Endodermal cell (in vitro differentiated cells): ENCODE measurements around the gene FAM107B. TPM values are rescaled to one million over a fixed set of nuclear protein-coding genes. Genes with fewer than 3 reads are reported as not detected.

Experiments
- DNase-seq: peaks from one replicate; pipeline ENCODE4 v3.0.0-alpha.2; 2017
- H3K27ac ChIP-seq: 2 replicates; pipeline ENCODE4 v1.5.1; 2013; ENCODE audit warnings: mild to moderate bottlenecking, low read depth, low read length, moderate library complexity
- H3K27me3 ChIP-seq: 2 replicates; pipeline ENCODE4 v1.6.1; 2013; ENCODE audit warnings: mild to moderate bottlenecking, low read length, moderate library complexity; ENCODE audit not compliant: insufficient read depth, control insufficient read depth, poor library complexity, severe bottlenecking
- H3K36me3 ChIP-seq: 2 replicates; pipeline ENCODE4 v1.7.0; 2013; ENCODE audit warnings: mild to moderate bottlenecking, low read length, moderate library complexity; ENCODE audit not compliant: control insufficient read depth, insufficient read depth
- H3K4me1 ChIP-seq: one replicate; pipeline ENCODE4 v1.7.0; 2013; ENCODE audit warnings: low read length; ENCODE audit not compliant: control insufficient read depth, insufficient read depth
- H3K4me3 ChIP-seq: 2 replicates; pipeline ENCODE4 v1.5.1; 2013; ENCODE audit warnings: mild to moderate bottlenecking, low read length, moderate library complexity
- H3K9ac ChIP-seq: 2 replicates; pipeline ENCODE4 v1.6.1; 2013; ENCODE audit warnings: mild to moderate bottlenecking, low read length, moderate library complexity; ENCODE audit not compliant: poor library complexity, severe bottlenecking; ENCODE audit errors: extremely low read depth
- H3K9me3 ChIP-seq: 2 replicates; pipeline ENCODE4 v1.6.1; 2013; ENCODE audit warnings: mild to moderate bottlenecking, low read length, moderate library complexity; ENCODE audit not compliant: control insufficient read depth
- H3K27ac Mint-ChIP-seq: 2 replicates; pipeline ENCODE4 v1.8.0; 2020; ENCODE audit warnings: mixed read lengths
- H3K27me3 Mint-ChIP-seq: 2 replicates; pipeline ENCODE4 v1.8.0; 2021; ENCODE audit warnings: mild to moderate bottlenecking, mixed read lengths; ENCODE audit not compliant: insufficient read depth
- H3K36me3 Mint-ChIP-seq: 2 replicates; pipeline ENCODE4 v1.8.0; 2020; ENCODE audit warnings: low read depth, mixed read lengths
- H3K4me1 Mint-ChIP-seq: 2 replicates; pipeline ENCODE4 v1.8.0; 2020; ENCODE audit warnings: mixed read lengths
- H3K4me3 Mint-ChIP-seq: 2 replicates; pipeline ENCODE4 v1.8.0; 2020; ENCODE audit warnings: mild to moderate bottlenecking, moderate library complexity, mixed read lengths
- H3K9me3 Mint-ChIP-seq: 2 replicates; pipeline ENCODE4 v1.8.0; 2020; ENCODE audit warnings: mild to moderate bottlenecking, mixed read lengths
- CTCF ChIP-seq: fragments of 200-600 bp; sonication (generic); conservative IDR thresholded peaks from 2 replicates; pipeline ENCODE4 v1.5.0; 2021; ENCODE audit warnings: antibody characterized with exemption, mild to moderate bottlenecking
- WGBS, 2 experiments: methylation state at CpG; one replicate each; pipeline versions ENCODE4 v1.1.5 to v1.1.7; 2013; ENCODE audit warnings: missing lambda C conversion rate in 2 of 2, mixed read lengths in 1 of 2; ENCODE audit not compliant: insufficient coverage in 1 of 2, insufficient read length in 1 of 2; 5-methylcytosine and 5-hydroxymethylcytosine counted together
- total RNA-seq, 2 donors: library from RNA; stranded (reverse); fragmentation: NEBNext Ultra II Directional in 1 of 2; extraction: Animal tissue kit (Norgen Biotek cat#: 25700) in 1 of 2; gene quantifications; 2 replicates in 1 of 2; 3 replicates in 1 of 2; pipeline ENCODE4 v1.2.1, GENCODE V29; 2021

Gene FAM107B
- total RNA-seq, 2 donors from 2014 or later, result 16.0 to 24.0 TPM

- no peaks in the 10 kb centered on the region for H3K36me3 ChIP-seq
- Mint-ChIP-seq H3K36me3 (no peaks in the 10 kb centered on the region), H3K27me3 (peaks cover 2% of the 10 kb centered on the region)
Observed at GRCh38 chr10:14698111-14698828, 76.4 kb downstream of the FAM107B start.

GRCh38 chr10:14697281-14697680 is 77.4 kb downstream of the FAM107B start:
- no peaks in the 10 kb centered on the region for H3K9me3 ChIP-seq
- H3K4me3 ChIP-seq, result no peak overlapping the region
- no peaks in the 10 kb centered on the region for H3K36me3 ChIP-seq
- no peak for TF ChIP-seq CTCF
- WGBS, 2 experiments, result 87 to 93% methylated on average over 5 of the region's 5 CpGs
- peaks cover 5% of the 10 kb centered on the region for H3K9me3 Mint-ChIP-seq
- H3K9ac ChIP-seq, result no peak overlapping the region
- no peak overlapping the region for H3K27ac ChIP-seq
- no peaks in the 10 kb centered on the region for H3K36me3 Mint-ChIP-seq
- H3K4me1 Mint-ChIP-seq, result peaks cover 7% of the 10 kb centered on the region
- H3K27ac Mint-ChIP-seq, result no peak overlapping the region
- DNase-seq, result no peak
- peaks cover 2% of the 10 kb centered on the region for H3K27me3 Mint-ChIP-seq
- H3K4me3 Mint-ChIP-seq, result no peak overlapping the region
- H3K4me1 ChIP-seq, result no peaks in the 10 kb centered on the region
- no peaks in the 10 kb centered on the region for H3K27me3 ChIP-seq

More at GRCh38 chr10:14698111-14698828, 76.4 kb downstream of the FAM107B start:
- Histone ChIP-seq H3K27ac (no peak overlapping the region), H3K4me1 (no peaks in the 10 kb centered on the region), H3K4me3 (no peak overlapping the region), H3K27me3 (no peaks in the 10 kb centered on the region), H3K9me3 (no peaks in the 10 kb centered on the region), H3K9ac (no peak overlapping the region)
- H3K4me3 Mint-ChIP-seq, result no peak overlapping the region
- H3K9me3 Mint-ChIP-seq, result peaks cover 5% of the 10 kb centered on the region
- no peak for TF ChIP-seq CTCF
- 74 to 85% methylated on average over 6 of the region's 6 CpGs for WGBS, 2 experiments
- no peak overlapping the region for H3K27ac Mint-ChIP-seq
- no peak for DNase-seq
- peaks cover 12% of the 10 kb centered on the region for H3K4me1 Mint-ChIP-seq

GRCh38 chr10:14696821-14697220 is 77.9 kb downstream of the FAM107B start:
- no peak overlapping the region for H3K9ac ChIP-seq
- no peak for TF ChIP-seq CTCF
- no peak overlapping the region for H3K4me3 ChIP-seq
- no peaks in the 10 kb centered on the region for H3K36me3 ChIP-seq
- no peak overlapping the region for H3K27ac Mint-ChIP-seq
- no peaks in the 10 kb centered on the region for H3K27me3 ChIP-seq
- peaks cover 7% of the 10 kb centered on the region for H3K4me1 Mint-ChIP-seq
- no peaks in the 10 kb centered on the region for H3K36me3 Mint-ChIP-seq
- H3K27me3 Mint-ChIP-seq, result peaks cover 2% of the 10 kb centered on the region
- DNase-seq, result no peak
- H3K9me3 Mint-ChIP-seq, result peaks cover 5% of the 10 kb centered on the region
- no peaks in the 10 kb centered on the region for H3K4me1 ChIP-seq
- H3K9me3 ChIP-seq, result no peaks in the 10 kb centered on the region
- no peak overlapping the region for H3K27ac ChIP-seq
- WGBS, 2 experiments, result 91 to 94% methylated on average over 2 to 5 of the region's 5 CpGs
- H3K4me3 Mint-ChIP-seq, result no peak overlapping the region
